ENCODE results near the gene CEP250.
"Not testable (repeated sequence)": the region's sequence is repeated elsewhere in the genome, so short reads cannot be mapped to it uniquely, and the experiment has no call there.

CEP250 gene

GRCh38 chr20:35515341-35515740, 59.9 kb downstream of the CEP250 start:
- Histone ChIP-seq H4K20me1 (ENCODE audit: low read depth, low read length) (no peaks in the 10 kb centered on the region), H3K4me2 (ENCODE audit: low read depth, low read length, poor library complexity, severe bottlenecking) (no peak overlapping the region), H3K27me3 (ENCODE audit: low read length) (no peaks in the 10 kb centered on the region), H3K27ac (ENCODE audit: low read depth, low read length) (no peak overlapping the region), H3K4me3 (ENCODE audit: insufficient read depth, low read length, poor library complexity, severe bottlenecking) (no peak overlapping the region), H3F3A (ENCODE audit: insufficient read depth) (no peaks in the 10 kb centered on the region), H3K9me3 (ENCODE audit: insufficient read depth, low read length) (no peaks in the 10 kb centered on the region), H3K36me3 (ENCODE audit: low read length) (no peaks in the 10 kb centered on the region), H3K79me2 (ENCODE audit: insufficient read depth, low read length) (no peaks in the 10 kb centered on the region), H3K9ac (ENCODE audit: low read length) (no peak overlapping the region), H2AFZ (ENCODE audit: low read depth, low read length, severe bottlenecking) (no peak overlapping the region), H3K9me2 (replicated peaks; ENCODE audit: insufficient read depth, low read length) (no peaks in the 10 kb centered on the region)
- no peak for TF ChIP-seq EZH2phosphoT487 (conservative IDR thresholded peaks at IDR 0.05; ENCODE audit: low read length)
- no peak for TF ChIP-seq CTCF (IDR thresholded peaks at IDR 0.05; ENCODE audit: insufficient read depth, low read length, poor library complexity, severe bottlenecking)

- Histone ChIP-seq H3K27ac (ENCODE audit: low read depth, low read length) (no peak overlapping the region), H3K9ac (ENCODE audit: low read length) (no peak overlapping the region), H3K4me2 (ENCODE audit: low read depth, low read length, poor library complexity, severe bottlenecking) (no peak overlapping the region), H3K9me2 (replicated peaks; ENCODE audit: insufficient read depth, low read length) (no peaks in the 10 kb centered on the region), H3K27me3 (ENCODE audit: low read length) (no peaks in the 10 kb centered on the region), H3K79me2 (ENCODE audit: insufficient read depth, low read length) (no peaks in the 10 kb centered on the region), H3K4me3 (ENCODE audit: insufficient read depth, low read length, poor library complexity, severe bottlenecking) (no peak overlapping the region), H2AFZ (ENCODE audit: low read depth, low read length, severe bottlenecking) (no peak overlapping the region), H3K36me3 (ENCODE audit: low read length) (no peaks in the 10 kb centered on the region), H4K20me1 (ENCODE audit: low read depth, low read length) (no peaks in the 10 kb centered on the region), H3F3A (ENCODE audit: insufficient read depth) (no peaks in the 10 kb centered on the region), H3K9me3 (ENCODE audit: insufficient read depth, low read length) (no peaks in the 10 kb centered on the region)
- TF ChIP-seq CTCF (IDR thresholded peaks at IDR 0.05; ENCODE audit: insufficient read depth, low read length, poor library complexity, severe bottlenecking) (no peak), EZH2phosphoT487 (conservative IDR thresholded peaks at IDR 0.05; ENCODE audit: low read length) (no peak)
These were observed 60.7 kb downstream of the CEP250 start for GRCh38 chr20:35515949-35516645.

- Histone ChIP-seq H3K9me2 (replicated peaks; ENCODE audit: insufficient read depth, low read length) (no peaks in the 10 kb centered on the region), H4K20me1 (ENCODE audit: low read depth, low read length) (no peaks in the 10 kb centered on the region), H3K79me2 (ENCODE audit: insufficient read depth, low read length) (no peaks in the 10 kb centered on the region), H3K9me3 (ENCODE audit: insufficient read depth, low read length) (no peaks in the 10 kb centered on the region), H3K4me3 (ENCODE audit: insufficient read depth, low read length, poor library complexity, severe bottlenecking) (no peak overlapping the region), H3K27ac (ENCODE audit: low read depth, low read length) (no peak overlapping the region), H2AFZ (ENCODE audit: low read depth, low read length, severe bottlenecking) (no peak overlapping the region), H3K9ac (ENCODE audit: low read length) (no peak overlapping the region), H3F3A (ENCODE audit: insufficient read depth) (no peaks in the 10 kb centered on the region), H3K27me3 (ENCODE audit: low read length) (no peaks in the 10 kb centered on the region), H3K4me2 (ENCODE audit: low read depth, low read length, poor library complexity, severe bottlenecking) (no peak overlapping the region), H3K36me3 (ENCODE audit: low read length) (no peaks in the 10 kb centered on the region)
- TF ChIP-seq EZH2phosphoT487 (conservative IDR thresholded peaks at IDR 0.05; ENCODE audit: low read length) (no peak), CTCF (IDR thresholded peaks at IDR 0.05; ENCODE audit: insufficient read depth, low read length, poor library complexity, severe bottlenecking) (no peak)
These were observed 61.7 kb downstream of the CEP250 start for GRCh38 chr20:35517125-35517524.

- not testable (repeated sequence) for H3K4me3 ChIP-seq (ENCODE audit: insufficient read depth, low read length, poor library complexity, severe bottlenecking)
These were observed 62.4 kb downstream of the CEP250 start for GRCh38 chr20:35517767-35518166.

More at GRCh38 chr20:35517767-35518166, 62.4 kb downstream of the CEP250 start:
- not testable (repeated sequence) for H3F3A ChIP-seq (ENCODE audit: insufficient read depth); H3K79me2 ChIP-seq (ENCODE audit: insufficient read depth, low read length); H3K9me3 ChIP-seq (ENCODE audit: insufficient read depth, low read length); H3K27me3 ChIP-seq (ENCODE audit: low read length); H4K20me1 ChIP-seq (ENCODE audit: low read depth, low read length); H3K9me2 ChIP-seq (replicated peaks; ENCODE audit: insufficient read depth, low read length); H3K36me3 ChIP-seq (ENCODE audit: low read length); H3K9ac ChIP-seq (ENCODE audit: low read length); H3K27ac ChIP-seq (ENCODE audit: low read depth, low read length); H3K4me2 ChIP-seq (ENCODE audit: low read depth, low read length, poor library complexity, severe bottlenecking); H2AFZ ChIP-seq (ENCODE audit: low read depth, low read length, severe bottlenecking)
